Osteocyte (in vitro differentiated cells): ENCODE results near the gene CD33. TPM values are rescaled to one million over a fixed set of nuclear protein-coding genes. Genes with fewer than 3 reads are reported as not detected.
"Not testable (repeated sequence)": the region's sequence is repeated elsewhere in the genome, so short reads cannot be mapped to it uniquely, and the experiment has no call there.

ENCODE experiments used
- DNase-seq: peaks from one replicate; pipeline ENCODE4 v3.0.0; 2021; ENCODE audit warnings: mixed read lengths; ENCODE audit not compliant: unreplicated experiment; ENCODE audit errors: extremely low spot score
- H3K27ac Mint-ChIP-seq: one replicate; pipeline ENCODE4 v1.8.0; 2021; ENCODE audit warnings: mild to moderate bottlenecking, mixed read lengths; ENCODE audit not compliant: unreplicated experiment
- H3K27me3 Mint-ChIP-seq: one replicate; pipeline ENCODE4 v1.8.0; 2021; ENCODE audit warnings: mixed read lengths; ENCODE audit not compliant: unreplicated experiment
- H3K36me3 Mint-ChIP-seq: one replicate; pipeline ENCODE4 v1.8.0; 2021; ENCODE audit warnings: mixed read lengths; ENCODE audit not compliant: unreplicated experiment
- H3K4me1 Mint-ChIP-seq: one replicate; pipeline ENCODE4 v1.8.0; 2021; ENCODE audit warnings: mixed read lengths; ENCODE audit not compliant: unreplicated experiment
- H3K4me3 Mint-ChIP-seq: one replicate; pipeline ENCODE4 v1.8.0; 2021; ENCODE audit warnings: mild to moderate bottlenecking, moderate library complexity, mixed read lengths; ENCODE audit not compliant: unreplicated experiment
- H3K9me3 Mint-ChIP-seq: one replicate; pipeline ENCODE4 v1.8.0; 2021; ENCODE audit warnings: mixed read lengths; ENCODE audit not compliant: unreplicated experiment
- long read RNA-seq: library from polyadenylated mRNA; unstranded; transcript quantifications from one replicate; pipeline ENCODE4 v2.0.0, GENCODE V29; 2021
- total RNA-seq: library from RNA; stranded (reverse); gene quantifications from 2 replicates; pipeline ENCODE4 v1.2.1, GENCODE V29; 2021
- TF ChIP-seq, protein P1 (sequence below): fragments of 200-600 bp; sonication (generic); IDR thresholded peaks from 2 replicates; pipeline ENCODE4 v1.5.0; 2021; ENCODE audit warnings: antibody characterized with exemption, mild to moderate bottlenecking, moderate library complexity

Gene CD33
- not detected in 2 replicates for total RNA-seq
- long read RNA-seq, result 0 reads

GRCh38 chr19:51224898-51225393, at the start of gene CD33:
TSS of gene CD33 (plus strand) at chr19:51225080. CDS start at chr19:51225119, 39 bp downstream.
- not testable (repeated sequence) for H3K4me1 Mint-ChIP-seq, H3K27me3 Mint-ChIP-seq, H3K4me3 Mint-ChIP-seq, DNase-seq, H3K36me3 Mint-ChIP-seq, H3K27ac Mint-ChIP-seq, H3K9me3 Mint-ChIP-seq

DNA sequence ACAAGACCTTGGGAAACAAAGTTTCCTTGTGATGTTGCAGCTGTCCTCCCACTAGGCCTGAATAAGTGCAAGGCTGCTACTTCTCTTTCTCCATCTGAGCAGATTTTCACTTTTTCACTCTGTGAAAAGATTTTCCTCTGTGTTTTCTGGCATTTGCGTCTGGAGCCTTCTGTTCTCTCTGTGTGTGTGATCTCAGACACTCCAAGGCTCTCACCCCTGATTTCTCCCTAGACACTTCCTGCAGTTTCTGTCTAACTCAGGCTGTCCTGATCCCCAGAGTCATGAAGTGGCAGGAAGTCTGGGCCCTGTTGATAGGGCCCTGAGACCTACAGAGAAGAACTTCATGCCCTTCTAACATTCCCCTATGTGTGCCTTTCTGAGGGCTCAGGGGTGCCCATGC, 45.6 kb upstream of the CD33 start:
- Mint-ChIP-seq H3K9me3 (no peaks in the 10 kb centered on the region), H3K27me3 (no peaks in the 10 kb centered on the region), H3K27ac (no peak overlapping the region), H3K4me3 (no peak overlapping the region), H3K4me1 (no peaks in the 10 kb centered on the region), H3K36me3 (no peaks in the 10 kb centered on the region)
- TF ChIP-seq, protein P1, sequence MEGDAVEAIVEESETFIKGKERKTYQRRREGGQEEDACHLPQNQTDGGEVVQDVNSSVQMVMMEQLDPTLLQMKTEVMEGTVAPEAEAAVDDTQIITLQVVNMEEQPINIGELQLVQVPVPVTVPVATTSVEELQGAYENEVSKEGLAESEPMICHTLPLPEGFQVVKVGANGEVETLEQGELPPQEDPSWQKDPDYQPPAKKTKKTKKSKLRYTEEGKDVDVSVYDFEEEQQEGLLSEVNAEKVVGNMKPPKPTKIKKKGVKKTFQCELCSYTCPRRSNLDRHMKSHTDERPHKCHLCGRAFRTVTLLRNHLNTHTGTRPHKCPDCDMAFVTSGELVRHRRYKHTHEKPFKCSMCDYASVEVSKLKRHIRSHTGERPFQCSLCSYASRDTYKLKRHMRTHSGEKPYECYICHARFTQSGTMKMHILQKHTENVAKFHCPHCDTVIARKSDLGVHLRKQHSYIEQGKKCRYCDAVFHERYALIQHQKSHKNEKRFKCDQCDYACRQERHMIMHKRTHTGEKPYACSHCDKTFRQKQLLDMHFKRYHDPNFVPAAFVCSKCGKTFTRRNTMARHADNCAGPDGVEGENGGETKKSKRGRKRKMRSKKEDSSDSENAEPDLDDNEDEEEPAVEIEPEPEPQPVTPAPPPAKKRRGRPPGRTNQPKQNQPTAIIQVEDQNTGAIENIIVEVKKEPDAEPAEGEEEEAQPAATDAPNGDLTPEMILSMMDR, result no peak
- DNase-seq, result no peak

- Mint-ChIP-seq H3K36me3 (no peaks in the 10 kb centered on the region), H3K4me1 (no peaks in the 10 kb centered on the region), H3K4me3 (no peak overlapping the region), H3K27me3 (no peaks in the 10 kb centered on the region), H3K27ac (no peak overlapping the region), H3K9me3 (no peaks in the 10 kb centered on the region)
- no peak for DNase-seq
- TF ChIP-seq, protein P1, result no peak
Observed at GRCh38 chr19:51181377-51181912, 43.4 kb upstream of the CD33 start.

DNA sequence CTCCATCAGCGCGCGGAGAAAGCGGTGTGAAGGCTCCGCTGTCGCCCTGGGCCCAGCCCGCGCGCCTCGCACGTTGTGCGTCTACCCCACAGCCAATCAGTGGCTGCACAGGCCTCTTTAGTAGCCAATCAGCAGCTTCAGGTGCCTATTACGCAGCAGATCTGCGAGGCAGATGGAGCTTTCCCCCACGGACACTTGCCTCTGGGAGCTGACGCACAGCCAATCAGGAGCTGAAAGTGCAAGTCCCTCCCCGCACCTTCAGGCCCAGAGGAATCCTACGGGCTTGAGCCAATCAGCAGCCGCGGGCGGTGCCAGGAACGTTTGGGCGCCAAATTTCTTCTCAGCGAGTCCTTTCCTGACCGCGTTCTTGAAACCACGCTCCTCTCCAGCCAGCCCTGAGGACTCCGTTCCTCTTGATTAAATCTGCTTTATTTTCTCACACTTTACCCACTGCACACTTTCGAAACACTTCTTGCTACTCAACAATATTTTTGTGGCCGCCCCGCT, 42.9 kb upstream of the CD33 start:
- H3K27me3 Mint-ChIP-seq, result no peaks in the 10 kb centered on the region
- no peak overlapping the region for H3K4me3 Mint-ChIP-seq
- H3K36me3 Mint-ChIP-seq, result no peaks in the 10 kb centered on the region
- H3K27ac Mint-ChIP-seq, result no peak overlapping the region
- H3K9me3 Mint-ChIP-seq, result no peaks in the 10 kb centered on the region
- TF ChIP-seq, protein P1, result no peak
- H3K4me1 Mint-ChIP-seq, result no peaks in the 10 kb centered on the region
- no peak for DNase-seq

DNA sequence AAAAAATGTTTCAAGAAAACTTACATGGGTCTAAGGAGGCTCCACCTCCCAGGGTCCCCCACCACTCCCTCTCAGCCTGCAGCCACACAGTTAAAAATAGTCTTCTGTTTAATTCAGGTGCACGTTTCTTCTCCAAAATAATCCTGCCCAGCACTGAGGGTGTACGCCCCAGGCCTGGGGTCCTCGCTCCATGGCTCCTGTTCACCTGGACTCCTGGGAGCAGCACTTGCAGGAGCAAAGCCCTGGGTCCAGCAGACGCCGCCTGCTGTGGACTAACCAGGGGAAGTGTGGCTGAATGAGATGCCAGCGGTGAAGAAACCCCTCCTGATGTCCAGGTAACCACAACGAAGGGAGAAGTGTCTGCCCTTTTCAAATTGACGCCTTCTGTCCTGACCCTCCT, 41.3 kb upstream of the CD33 start:
- Mint-ChIP-seq H3K27me3 (no peaks in the 10 kb centered on the region), H3K9me3 (no peaks in the 10 kb centered on the region), H3K4me3 (no peak overlapping the region), H3K4me1 (no peaks in the 10 kb centered on the region), H3K27ac (no peak overlapping the region), H3K36me3 (no peaks in the 10 kb centered on the region)
- TF ChIP-seq, protein P1, result no peak
- no peak for DNase-seq
